Tibial artery (tissue), 4 donors: Measurements from ENCODE around the gene ZDHHC21.
A peak's percentile ranks its signal among the peaks of the same experiment; 100 is the strongest.

Experiments
- DNase-seq, 2 donors: peaks; one replicate each; pipeline ENCODE4 v3.0.0-alpha.2; 2019
- H3K27ac ChIP-seq, 2 donors: fragments of 200-600 bp; sonication (generic) in 1 of 2; 1 replicate in 1 of 2; 2 replicates in 1 of 2; pipeline ENCODE4 v1.5.1; 2018 to 2019; ENCODE audit warnings: mild to moderate bottlenecking in 1 of 2
- H3K27me3 ChIP-seq, 2 donors: fragments of 200-600 bp; sonication (generic) in 1 of 2; one replicate each; pipeline versions ENCODE4 v1.5.1 to v1.6.0; 2016 to 2019
- H3K36me3 ChIP-seq, 3 donors: fragments of 200-600 bp; sonication (generic) in 2 of 3; one replicate each; pipeline ENCODE4 v1.5.1; 2016 to 2019; ENCODE audit warnings: mild to moderate bottlenecking in 2 of 3
- H3K4me1 ChIP-seq, 4 donors: fragments of 200-600 bp; sonication (generic) in 2 of 4; 1 replicate in 3 of 4; 2 replicates in 1 of 4; pipeline ENCODE4 v1.5.1; 2016 to 2019
- H3K4me3 ChIP-seq, 2 donors: fragments of 200-600 bp; sonication (generic) in 1 of 2; 1 replicate in 1 of 2; 2 replicates in 1 of 2; pipeline ENCODE4 v1.5.1; 2018 to 2019; ENCODE audit warnings: mild to moderate bottlenecking in 2 of 2
- H3K9me3 ChIP-seq, 3 donors: fragments of 200-600 bp; sonication (generic) in 1 of 3; one replicate each; pipeline ENCODE4 v1.5.1; 2016 to 2019
- intact Hi-C: fragments of 100-400 bp; cut with DNase I; formaldehyde crosslinking; loops from one replicate; pipeline ENCODE4 v1.15.0; 2023; ENCODE audit warnings: low total_unique reads
- TF ChIP-seq, protein P1 (sequence below), 2 experiments: fragments of 200-600 bp in 1 of 2; fragments of 450-650 bp in 1 of 2; IDR thresholded peaks; one replicate each; pipeline ENCODE4 v1.5.1; 2017 to 2019; ENCODE audit warnings: antibody characterized with exemption in 2 of 2, mild to moderate bottlenecking in 1 of 2, moderate library complexity in 1 of 2

ZDHHC21 gene

DNA sequence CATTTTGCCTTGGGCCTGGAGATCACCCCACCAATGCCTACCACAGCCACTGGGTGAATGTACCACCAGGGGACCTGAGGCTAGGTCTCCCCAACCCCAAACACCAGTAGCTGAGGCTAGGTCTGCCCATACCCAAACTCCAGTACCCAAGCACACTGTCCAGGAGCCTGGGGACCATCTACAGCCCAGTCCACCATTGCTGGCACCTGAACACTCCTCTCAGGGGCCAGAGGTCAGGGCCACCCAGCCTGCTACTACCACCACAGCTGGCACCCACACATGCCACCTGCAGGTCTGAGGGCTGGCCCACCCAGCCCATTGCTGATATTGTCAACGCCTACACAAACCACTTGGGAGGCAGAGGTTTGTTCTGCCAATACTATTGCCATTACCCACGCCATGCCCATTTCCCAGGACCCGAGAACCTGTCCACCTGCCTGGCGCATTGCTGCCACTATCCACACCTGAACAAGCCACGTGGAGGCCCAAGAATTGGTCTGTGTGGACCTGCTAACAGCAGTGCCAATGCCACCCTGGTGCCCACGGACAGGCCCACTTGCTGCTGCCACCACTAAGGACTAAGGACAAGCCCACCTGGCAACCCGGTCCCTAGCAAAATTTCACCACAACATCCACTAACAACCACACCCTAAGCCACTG lies 59.2 kb downstream of the ZDHHC21 start:
- H3K4me3 ChIP-seq: no peak overlapping the region
- DNase-seq: no peak
- no peaks in the 10 kb centered on the region for H3K27me3 ChIP-seq
- no peaks in the 10 kb centered on the region for H3K9me3 ChIP-seq
- H3K36me3 ChIP-seq: peaks cover 19 to 24% (median 19%) of the 10 kb centered on the region in 3 donors
- intact Hi-C loops: no loop called here
- no peaks in the 10 kb centered on the region for H3K4me1 ChIP-seq
- TF ChIP-seq, protein P1, sequence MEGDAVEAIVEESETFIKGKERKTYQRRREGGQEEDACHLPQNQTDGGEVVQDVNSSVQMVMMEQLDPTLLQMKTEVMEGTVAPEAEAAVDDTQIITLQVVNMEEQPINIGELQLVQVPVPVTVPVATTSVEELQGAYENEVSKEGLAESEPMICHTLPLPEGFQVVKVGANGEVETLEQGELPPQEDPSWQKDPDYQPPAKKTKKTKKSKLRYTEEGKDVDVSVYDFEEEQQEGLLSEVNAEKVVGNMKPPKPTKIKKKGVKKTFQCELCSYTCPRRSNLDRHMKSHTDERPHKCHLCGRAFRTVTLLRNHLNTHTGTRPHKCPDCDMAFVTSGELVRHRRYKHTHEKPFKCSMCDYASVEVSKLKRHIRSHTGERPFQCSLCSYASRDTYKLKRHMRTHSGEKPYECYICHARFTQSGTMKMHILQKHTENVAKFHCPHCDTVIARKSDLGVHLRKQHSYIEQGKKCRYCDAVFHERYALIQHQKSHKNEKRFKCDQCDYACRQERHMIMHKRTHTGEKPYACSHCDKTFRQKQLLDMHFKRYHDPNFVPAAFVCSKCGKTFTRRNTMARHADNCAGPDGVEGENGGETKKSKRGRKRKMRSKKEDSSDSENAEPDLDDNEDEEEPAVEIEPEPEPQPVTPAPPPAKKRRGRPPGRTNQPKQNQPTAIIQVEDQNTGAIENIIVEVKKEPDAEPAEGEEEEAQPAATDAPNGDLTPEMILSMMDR (IDR thresholded peaks at IDR 0.05): no peak
- no peak overlapping the region for H3K27ac ChIP-seq

DNA sequence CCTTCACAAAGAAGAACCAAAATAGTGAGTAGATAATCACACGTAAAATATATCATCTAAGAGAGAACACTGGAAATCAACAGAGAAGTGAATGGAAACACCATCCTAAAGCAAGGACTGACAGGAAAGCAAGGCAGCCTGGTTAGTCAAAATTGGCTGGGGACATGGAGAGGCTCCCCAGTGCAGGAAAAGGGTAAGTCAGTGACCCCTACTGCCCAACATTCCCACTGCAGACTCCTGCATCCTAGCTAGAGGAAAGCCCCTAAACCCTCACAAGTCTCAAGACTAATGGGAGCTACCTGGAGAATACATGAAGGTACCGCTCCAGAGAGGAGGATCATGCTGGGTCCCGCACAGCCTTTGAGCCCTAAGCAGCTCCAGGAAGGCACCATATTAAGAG lies 60.1 kb downstream of the ZDHHC21 start:
- no peaks in the 10 kb centered on the region for H3K27me3 ChIP-seq
- TF ChIP-seq, protein P1 (IDR thresholded peaks at IDR 0.05): no peak
- H3K36me3 ChIP-seq: peaks cover 19 to 24% (median 19%) of the 10 kb centered on the region in 3 donors
- no peak for DNase-seq
- H3K4me3 ChIP-seq: no peak overlapping the region
- no peaks in the 10 kb centered on the region for H3K9me3 ChIP-seq
- no peak overlapping the region for H3K27ac ChIP-seq
- H3K4me1 ChIP-seq: no peaks in the 10 kb centered on the region
- intact Hi-C loops: no loop called here

DNA sequence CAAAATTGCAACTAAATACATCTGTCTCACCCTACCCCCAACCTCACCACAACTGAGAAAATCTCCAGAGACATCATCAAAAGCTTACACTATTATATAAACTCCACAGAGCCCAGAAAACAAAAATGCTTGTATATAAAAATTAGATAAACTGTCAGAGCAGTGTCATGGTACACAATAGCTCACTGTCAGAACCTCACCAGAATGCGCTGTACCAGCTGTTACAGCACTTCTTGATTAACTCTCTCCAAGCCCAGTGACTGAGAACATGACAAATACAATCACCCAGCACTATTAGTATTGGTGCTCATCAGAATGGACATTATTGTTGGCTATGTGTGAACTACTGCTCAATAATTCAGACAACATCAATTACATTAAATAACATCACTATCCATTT lies 65.7 kb downstream of the ZDHHC21 start:
- H3K27me3 ChIP-seq: no peaks in the 10 kb centered on the region
- no peaks in the 10 kb centered on the region for H3K4me1 ChIP-seq
- intact Hi-C loops: no loop called here
- no peaks in the 10 kb centered on the region for H3K9me3 ChIP-seq
- H3K36me3 ChIP-seq: peaks cover 12 to 18% (median 16%) of the 10 kb centered on the region in 3 donors
- TF ChIP-seq, protein P1 (IDR thresholded peaks at IDR 0.05): no peak
- no peak overlapping the region for H3K27ac ChIP-seq
- no peak for DNase-seq
- H3K4me3 ChIP-seq: no peak overlapping the region

DNA sequence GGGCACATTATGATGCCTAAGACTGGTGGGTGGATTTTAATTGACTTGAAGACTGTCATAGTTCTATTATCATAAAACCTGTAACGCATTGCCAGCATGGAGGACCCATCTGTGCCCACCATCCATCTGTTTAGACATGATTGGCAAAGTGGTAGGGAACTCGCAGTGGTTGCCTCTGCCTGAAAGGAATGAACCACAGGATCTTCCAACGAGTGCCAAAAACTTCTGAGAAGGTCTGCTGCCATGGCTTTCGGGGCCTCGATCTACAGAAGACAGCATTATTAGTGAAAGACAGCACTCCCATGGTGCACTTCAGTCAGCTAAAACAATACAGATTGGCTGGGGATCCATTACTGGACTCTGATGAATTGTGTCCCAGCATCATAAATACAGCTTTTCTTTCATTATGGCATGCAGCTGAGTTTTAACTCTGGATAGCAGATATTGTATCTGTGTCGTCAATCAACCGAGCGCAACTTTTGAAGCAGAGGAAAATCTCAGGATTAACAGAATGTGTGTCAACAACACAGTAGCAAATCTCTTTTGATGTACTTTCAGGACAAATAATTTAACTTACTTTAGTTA lies 74.3 kb downstream of the ZDHHC21 start:
- peaks cover 0 to 6% (median 5%) of the 10 kb centered on the region in 3 donors for H3K36me3 ChIP-seq
- H3K4me3 ChIP-seq: no peak overlapping the region
- DNase-seq: no peak
- H3K27me3 ChIP-seq: no peaks in the 10 kb centered on the region
- no peak overlapping the region for H3K27ac ChIP-seq
- intact Hi-C loops: no loop called here
- TF ChIP-seq, protein P1 (IDR thresholded peaks at IDR 0.05): no peak
- no peaks in the 10 kb centered on the region for H3K9me3 ChIP-seq
- no peaks in the 10 kb centered on the region for H3K4me1 ChIP-seq

DNA sequence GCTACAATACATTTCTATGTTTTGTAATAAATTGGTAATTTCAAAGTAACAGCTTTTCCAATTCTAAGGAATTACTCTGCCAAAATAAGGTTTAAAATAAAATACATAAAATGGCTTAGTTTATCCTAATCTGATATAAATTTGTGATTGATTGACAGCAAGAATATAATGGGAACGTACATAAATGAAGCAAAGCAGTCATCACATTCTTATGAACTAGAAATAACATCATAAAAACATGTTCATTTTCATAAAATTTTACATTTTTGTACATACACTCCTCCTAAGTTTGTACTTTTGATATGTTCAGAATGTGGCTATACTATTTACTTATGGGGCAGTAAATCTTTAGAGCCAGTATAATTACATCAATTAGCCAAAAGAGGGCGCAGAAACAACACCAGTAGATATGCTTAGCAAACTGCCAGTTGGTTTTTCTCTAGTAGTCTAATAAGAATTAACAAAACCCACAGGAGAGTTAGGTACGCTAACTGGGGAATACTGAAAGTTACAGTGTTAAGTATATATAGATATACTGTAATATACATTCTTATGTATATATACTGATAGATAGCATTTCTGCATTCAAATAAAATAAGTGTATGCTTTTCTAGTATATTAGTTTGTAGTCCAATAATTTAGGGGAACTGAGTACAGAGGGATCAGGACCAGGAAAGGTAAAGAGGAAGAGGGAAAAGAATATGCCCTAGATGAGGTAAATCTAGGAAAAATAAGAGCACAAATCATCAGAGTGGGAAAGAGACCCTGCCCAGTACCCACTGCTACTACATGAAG lies 76.8 kb downstream of the ZDHHC21 start:
- Histone ChIP-seq H3K4me3 (no peak overlapping the region), H3K27me3 (no peaks in the 10 kb centered on the region), H3K27ac (no peak overlapping the region), H3K36me3 (peaks cover 0 to 6% (median 5%) of the 10 kb centered on the region in 3 donors), H3K9me3 (no peaks in the 10 kb centered on the region), H3K4me1 (no peaks in the 10 kb centered on the region)
- TF ChIP-seq, protein P1 (IDR thresholded peaks at IDR 0.05): peak; percentile 44 to 48
- DNase-seq: no peak
- intact Hi-C loops: no loop called here
